ENCODE measurements around the gene EPHA4. TPM values are rescaled to one million over a fixed set of nuclear protein-coding genes. Genes with fewer than 3 reads are reported as not detected.

Gene EPHA4
- total RNA-seq, 1 donor from 2014 or later: 16.8 TPM

DNA sequence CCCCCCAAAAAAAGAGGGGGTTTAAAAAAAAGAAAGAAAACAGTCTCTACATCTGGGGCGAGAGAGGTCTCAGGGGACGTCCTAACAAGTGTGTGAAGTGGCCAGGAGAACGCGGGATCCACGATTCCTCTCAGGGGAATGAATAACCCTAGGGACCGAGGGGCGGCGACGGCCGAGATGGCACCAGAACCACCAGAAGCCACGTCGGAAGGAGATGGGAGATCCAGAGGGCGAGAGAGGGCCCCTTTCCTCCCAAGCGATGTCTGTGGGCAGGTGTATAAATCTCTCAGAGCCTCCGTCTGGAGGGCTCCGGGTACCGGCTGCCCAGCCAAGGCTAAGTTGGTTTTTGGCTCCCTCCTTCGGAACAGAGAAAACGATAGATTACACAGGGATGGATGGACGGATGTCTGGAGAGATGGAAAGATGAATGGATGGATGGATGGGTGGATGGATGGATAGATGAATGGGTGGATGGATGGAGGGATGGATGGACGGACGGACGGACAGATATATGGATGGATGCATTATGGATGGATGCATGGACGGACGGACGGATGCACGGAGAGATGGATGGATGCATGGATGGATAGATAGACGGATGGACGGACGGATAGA, 1.7 kb downstream of the EPHA4 start:
- Mint-ChIP-seq H3K27ac (ENCODE audit: unreplicated experiment) (no peak overlapping the region), H3K4me3 (ENCODE audit: unreplicated experiment) (peak overlapping the region; percentile 98), H3K36me3 (ENCODE audit: unreplicated experiment) (peaks cover 3% of the 10 kb centered on the region), H3K4me1 (ENCODE audit: unreplicated experiment) (peaks cover 39% of the 10 kb centered on the region), H3K27me3 (ENCODE audit: unreplicated experiment) (peaks cover 30% of the 10 kb centered on the region), H3K9me3 (ENCODE audit: unreplicated experiment) (no peaks in the 10 kb centered on the region)
- TF ChIP-seq, protein P1, sequence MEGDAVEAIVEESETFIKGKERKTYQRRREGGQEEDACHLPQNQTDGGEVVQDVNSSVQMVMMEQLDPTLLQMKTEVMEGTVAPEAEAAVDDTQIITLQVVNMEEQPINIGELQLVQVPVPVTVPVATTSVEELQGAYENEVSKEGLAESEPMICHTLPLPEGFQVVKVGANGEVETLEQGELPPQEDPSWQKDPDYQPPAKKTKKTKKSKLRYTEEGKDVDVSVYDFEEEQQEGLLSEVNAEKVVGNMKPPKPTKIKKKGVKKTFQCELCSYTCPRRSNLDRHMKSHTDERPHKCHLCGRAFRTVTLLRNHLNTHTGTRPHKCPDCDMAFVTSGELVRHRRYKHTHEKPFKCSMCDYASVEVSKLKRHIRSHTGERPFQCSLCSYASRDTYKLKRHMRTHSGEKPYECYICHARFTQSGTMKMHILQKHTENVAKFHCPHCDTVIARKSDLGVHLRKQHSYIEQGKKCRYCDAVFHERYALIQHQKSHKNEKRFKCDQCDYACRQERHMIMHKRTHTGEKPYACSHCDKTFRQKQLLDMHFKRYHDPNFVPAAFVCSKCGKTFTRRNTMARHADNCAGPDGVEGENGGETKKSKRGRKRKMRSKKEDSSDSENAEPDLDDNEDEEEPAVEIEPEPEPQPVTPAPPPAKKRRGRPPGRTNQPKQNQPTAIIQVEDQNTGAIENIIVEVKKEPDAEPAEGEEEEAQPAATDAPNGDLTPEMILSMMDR (IDR thresholded peaks at IDR 0.05): peak; percentile 54
- DNase-seq (ENCODE audit: extremely low spot score, unreplicated experiment): no peak

DNA sequence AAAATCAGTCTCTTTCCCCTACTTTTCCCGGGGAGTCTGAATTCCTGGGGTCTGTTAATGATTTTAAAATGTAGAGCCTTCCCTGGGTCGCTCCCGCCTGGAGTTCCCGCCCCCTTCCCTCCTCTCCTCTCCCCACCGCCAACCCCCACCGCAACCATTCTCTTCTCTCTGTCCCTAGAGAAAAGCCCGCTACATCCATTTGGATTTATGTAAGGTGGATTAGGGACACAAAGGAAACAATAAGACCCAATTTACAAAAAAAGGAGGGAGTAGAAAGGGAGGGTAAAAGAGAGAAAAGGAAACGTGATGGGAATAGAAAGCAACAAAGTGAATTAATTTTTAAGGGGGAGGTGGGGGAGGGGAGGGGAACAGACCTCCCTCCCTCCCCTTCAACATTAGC, 2.2 kb downstream of the EPHA4 start:
- Mint-ChIP-seq H3K9me3 (ENCODE audit: unreplicated experiment) (no peaks in the 10 kb centered on the region), H3K36me3 (ENCODE audit: unreplicated experiment) (peaks cover 3% of the 10 kb centered on the region), H3K27me3 (ENCODE audit: unreplicated experiment) (peaks cover 26% of the 10 kb centered on the region), H3K27ac (ENCODE audit: unreplicated experiment) (no peak overlapping the region), H3K4me3 (ENCODE audit: unreplicated experiment) (peak overlapping the region; percentile 98), H3K4me1 (ENCODE audit: unreplicated experiment) (peaks cover 39% of the 10 kb centered on the region)
- no peak for DNase-seq (ENCODE audit: extremely low spot score, unreplicated experiment)
- TF ChIP-seq, protein P1 (IDR thresholded peaks at IDR 0.05): no peak

DNA sequence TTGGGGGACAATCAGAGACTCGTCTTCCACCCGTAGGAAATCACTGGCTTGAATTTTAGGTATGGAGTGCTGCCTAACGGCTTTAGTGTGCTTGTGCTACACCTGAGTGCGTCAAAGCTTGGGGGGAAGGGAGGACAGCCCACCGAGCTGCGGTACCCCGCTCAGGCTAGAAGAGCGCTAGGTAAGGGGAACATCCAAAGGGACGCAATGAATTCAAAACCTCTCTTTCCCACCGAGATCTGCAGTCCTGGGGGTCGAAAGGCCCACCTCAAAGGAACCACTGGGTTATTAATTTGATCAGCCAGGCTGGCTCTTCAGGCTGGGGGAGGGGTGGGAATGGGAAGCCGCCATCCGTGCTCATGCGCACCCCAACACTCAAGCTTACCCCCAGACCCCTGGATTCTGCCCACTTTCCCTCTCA, 2.7 kb downstream of the EPHA4 start:
- Mint-ChIP-seq H3K36me3 (ENCODE audit: unreplicated experiment) (peaks cover 3% of the 10 kb centered on the region), H3K9me3 (ENCODE audit: unreplicated experiment) (no peaks in the 10 kb centered on the region), H3K4me3 (ENCODE audit: unreplicated experiment) (peak overlapping the region; percentile 98), H3K27ac (ENCODE audit: unreplicated experiment) (no peak overlapping the region), H3K27me3 (ENCODE audit: unreplicated experiment) (peaks cover 22% of the 10 kb centered on the region), H3K4me1 (ENCODE audit: unreplicated experiment) (peaks cover 36% of the 10 kb centered on the region)
- no peak for DNase-seq (ENCODE audit: extremely low spot score, unreplicated experiment)
- TF ChIP-seq, protein P1 (IDR thresholded peaks at IDR 0.05): no peak

DNA sequence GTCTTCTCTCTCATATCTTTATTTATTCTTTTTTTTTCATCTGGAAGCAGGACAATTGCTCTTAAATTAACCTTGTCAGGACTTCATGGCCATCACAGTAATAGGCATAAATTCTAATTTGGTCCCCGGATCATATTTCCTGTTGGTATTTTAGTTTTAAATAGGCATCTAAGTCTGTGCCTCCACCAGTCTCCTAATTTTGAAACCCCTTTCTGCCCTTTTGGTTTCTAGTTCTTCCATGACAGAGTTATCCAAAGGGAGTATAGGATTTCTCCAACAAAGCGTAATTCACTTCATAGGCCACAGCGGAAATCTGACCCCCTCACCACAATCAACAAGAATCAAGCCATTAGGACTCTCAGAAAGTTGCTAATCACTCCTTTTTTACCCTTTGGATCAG, 3.8 kb downstream of the EPHA4 start:
- no peak for DNase-seq (ENCODE audit: extremely low spot score, unreplicated experiment)
- Mint-ChIP-seq H3K4me3 (ENCODE audit: unreplicated experiment) (no peak overlapping the region), H3K9me3 (ENCODE audit: unreplicated experiment) (no peaks in the 10 kb centered on the region), H3K36me3 (ENCODE audit: unreplicated experiment) (peaks cover 5% of the 10 kb centered on the region), H3K4me1 (ENCODE audit: unreplicated experiment) (peaks cover 28% of the 10 kb centered on the region), H3K27me3 (ENCODE audit: unreplicated experiment) (peaks cover 18% of the 10 kb centered on the region), H3K27ac (ENCODE audit: unreplicated experiment) (no peak overlapping the region)
- TF ChIP-seq, protein P1 (IDR thresholded peaks at IDR 0.05): no peak

DNA sequence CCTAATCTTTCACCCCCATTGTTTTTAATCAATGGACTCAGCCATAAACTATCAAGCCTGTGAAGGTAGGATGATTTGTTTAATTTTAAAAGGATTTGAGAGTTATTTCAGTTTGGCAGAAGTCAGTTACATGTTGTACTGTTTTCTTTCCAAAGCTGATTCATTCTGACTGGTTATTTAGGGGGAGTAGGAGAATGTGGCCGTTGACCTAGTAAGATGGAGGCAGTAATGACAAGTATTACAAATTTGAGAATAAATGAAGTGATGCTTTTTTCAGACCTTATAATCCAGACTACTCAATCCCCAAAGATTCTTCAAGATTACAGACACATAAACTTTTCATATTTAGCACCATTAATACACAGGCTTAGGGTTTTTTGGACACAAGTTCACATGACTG, 4.3 kb downstream of the EPHA4 start:
- DNase-seq (ENCODE audit: extremely low spot score, unreplicated experiment): no peak
- Mint-ChIP-seq H3K4me3 (ENCODE audit: unreplicated experiment) (no peak overlapping the region), H3K27ac (ENCODE audit: unreplicated experiment) (no peak overlapping the region), H3K36me3 (ENCODE audit: unreplicated experiment) (peaks cover 8% of the 10 kb centered on the region), H3K4me1 (ENCODE audit: unreplicated experiment) (peaks cover 28% of the 10 kb centered on the region), H3K27me3 (ENCODE audit: unreplicated experiment) (peaks cover 18% of the 10 kb centered on the region), H3K9me3 (ENCODE audit: unreplicated experiment) (no peaks in the 10 kb centered on the region)
- TF ChIP-seq, protein P1 (IDR thresholded peaks at IDR 0.05): no peak

All from osteocyte (in vitro differentiated cells).